AG04449 (cell line): ENCODE data around the gene COLEC12.

ENCODE experiments used
- CTCF ChIA-PET: fragments of 350-600 bp; formaldehyde crosslinking; extraction: SDS; loops from one replicate; lab custom pipeline; 2021; ENCODE audit warnings: antibody characterized with exemption; lab: Yijun Ruan, JAX
- POLR2A ChIA-PET: fragments of 400-600, 350-600 bp; formaldehyde crosslinking; extraction: SDS; loops from one replicate; lab custom pipeline; 2020; ENCODE audit warnings: antibody characterized with exemption, inconsistent platforms; lab: Yijun Ruan, JAX
- DNase-seq: peaks from one replicate; pipeline ENCODE4 v3.0.0-alpha.2; 2010; ENCODE audit warnings: low read depth, low spot score
- H3K4me3 ChIP-seq: 2 replicates; pipeline ENCODE4 v1.5.1; 2011; ENCODE audit warnings: low read depth, mild to moderate bottlenecking, control low read depth, low read length
- TF ChIP-seq, protein P1 (sequence below): IDR thresholded peaks from one replicate; pipeline ENCODE4 v1.5.1; 2011; ENCODE audit warnings: mild to moderate bottlenecking, moderate library complexity, low read length, control low read depth, inconsistent platforms; ENCODE audit not compliant: insufficient read depth; ENCODE audit errors: missing control alignments

The COLEC12 gene

DNA sequence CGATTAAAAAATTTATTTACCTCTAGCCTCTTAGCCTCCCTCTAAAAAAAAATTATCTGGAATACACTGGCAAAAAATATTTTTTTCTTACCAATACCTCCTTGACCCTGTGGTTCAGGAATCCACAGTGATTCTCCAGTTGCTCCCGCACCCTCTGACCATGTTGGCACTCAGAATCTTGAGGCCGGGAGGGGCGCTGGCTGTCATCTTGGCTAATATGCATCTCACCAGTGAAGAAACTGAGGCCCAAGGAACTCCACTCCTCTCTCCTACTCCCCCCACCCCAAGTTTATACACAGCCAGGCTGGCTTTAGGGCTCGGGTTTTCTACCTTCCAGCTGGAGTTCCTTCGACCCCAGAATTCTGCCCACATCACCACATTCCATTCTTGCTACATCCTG lies 134.8 kb downstream of the COLEC12 start:
- no peak overlapping the region for H3K4me3 ChIP-seq
- TF ChIP-seq, protein P1, sequence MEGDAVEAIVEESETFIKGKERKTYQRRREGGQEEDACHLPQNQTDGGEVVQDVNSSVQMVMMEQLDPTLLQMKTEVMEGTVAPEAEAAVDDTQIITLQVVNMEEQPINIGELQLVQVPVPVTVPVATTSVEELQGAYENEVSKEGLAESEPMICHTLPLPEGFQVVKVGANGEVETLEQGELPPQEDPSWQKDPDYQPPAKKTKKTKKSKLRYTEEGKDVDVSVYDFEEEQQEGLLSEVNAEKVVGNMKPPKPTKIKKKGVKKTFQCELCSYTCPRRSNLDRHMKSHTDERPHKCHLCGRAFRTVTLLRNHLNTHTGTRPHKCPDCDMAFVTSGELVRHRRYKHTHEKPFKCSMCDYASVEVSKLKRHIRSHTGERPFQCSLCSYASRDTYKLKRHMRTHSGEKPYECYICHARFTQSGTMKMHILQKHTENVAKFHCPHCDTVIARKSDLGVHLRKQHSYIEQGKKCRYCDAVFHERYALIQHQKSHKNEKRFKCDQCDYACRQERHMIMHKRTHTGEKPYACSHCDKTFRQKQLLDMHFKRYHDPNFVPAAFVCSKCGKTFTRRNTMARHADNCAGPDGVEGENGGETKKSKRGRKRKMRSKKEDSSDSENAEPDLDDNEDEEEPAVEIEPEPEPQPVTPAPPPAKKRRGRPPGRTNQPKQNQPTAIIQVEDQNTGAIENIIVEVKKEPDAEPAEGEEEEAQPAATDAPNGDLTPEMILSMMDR = no peak
- POLR2A ChIA-PET = no interaction called here
- DNase-seq = no peak
- CTCF ChIA-PET = no interaction called here

DNA sequence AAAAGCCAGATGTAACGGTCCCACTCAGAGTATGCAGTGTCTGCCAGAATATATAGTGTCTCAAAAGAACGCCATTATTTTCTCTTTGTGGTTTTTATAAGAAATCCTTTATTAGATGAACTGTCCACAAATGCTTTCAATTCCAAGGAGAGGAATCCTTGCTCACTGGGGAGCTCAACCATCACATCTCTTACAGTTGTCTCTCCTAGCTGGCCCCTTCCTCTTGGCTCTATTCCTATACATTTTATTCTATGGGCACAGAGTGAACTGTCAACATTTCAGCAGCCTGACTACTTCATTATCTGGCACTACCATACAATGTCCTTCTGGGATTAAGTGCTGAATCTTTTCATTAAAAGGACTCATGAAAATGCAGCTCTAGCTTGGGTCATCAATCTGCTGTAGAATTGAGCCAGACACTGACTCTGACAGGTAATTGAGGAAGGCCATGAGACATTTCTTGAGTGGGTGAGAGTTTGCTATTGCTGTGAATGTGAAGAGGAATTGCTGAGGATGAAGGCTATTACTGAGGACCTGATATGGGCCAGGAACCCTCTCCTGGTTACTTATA lies 136.2 kb downstream of the COLEC12 start:
- no peak overlapping the region for H3K4me3 ChIP-seq
- ChIA-PET POLR2A (interaction anchor here (0.8 kb wide), 1 partner anchor 60 kb away, joined by 3 read pairs; no protein-coding TSS in a partner anchor), CTCF (interaction anchor here (1.0 to 1.2 kb wide), 3 partner anchors 23 to 256 kb away, joined by 3 to 5 read pairs (median 3); no protein-coding TSS in a partner anchor)
- DNase-seq = peak; percentile 36
- TF ChIP-seq, protein P1 = no peak

DNA sequence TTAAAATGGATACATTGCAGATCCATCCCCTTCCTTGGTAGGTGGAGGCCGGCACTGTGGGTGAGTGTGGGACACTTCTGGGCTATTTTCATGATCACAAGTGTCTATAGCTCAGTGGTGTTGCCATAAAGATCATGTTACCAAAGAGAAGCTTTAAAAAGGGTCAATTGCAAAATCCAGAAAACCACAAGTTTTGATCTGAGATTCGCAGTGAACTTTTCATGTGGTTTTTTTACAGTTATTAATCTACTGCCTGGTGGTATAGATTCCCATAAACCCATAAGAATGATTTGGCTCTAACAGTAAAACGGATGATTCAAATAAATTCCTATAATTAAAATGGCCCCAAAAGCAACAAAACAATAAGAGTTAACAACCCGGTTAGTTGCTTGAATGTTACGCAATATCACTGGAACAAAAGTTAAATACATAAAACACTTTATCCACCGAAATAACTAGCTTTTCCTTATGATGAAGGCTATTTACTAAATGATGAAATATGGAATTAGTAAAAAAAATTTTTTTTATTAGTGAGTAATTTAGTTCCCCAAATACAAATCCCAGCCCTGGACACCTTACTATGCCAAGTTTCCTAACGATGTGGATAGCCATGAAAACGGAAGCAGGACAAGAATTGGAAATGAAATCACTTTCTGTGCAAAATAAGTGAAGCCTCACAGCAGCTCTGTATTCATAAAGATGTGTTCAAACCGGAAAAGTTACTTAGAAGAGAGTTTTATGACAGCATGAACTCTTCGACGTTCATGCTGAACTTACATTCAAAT lies 137.0 kb downstream of the COLEC12 start:
- peak; percentile 74 for DNase-seq
- TF ChIP-seq, protein P1 = no peak
- no peak overlapping the region for H3K4me3 ChIP-seq
- ChIA-PET POLR2A (interaction anchor here (1.0 to 1.3 kb wide), 2 partner anchors 33 to 136 kb away, joined by 3 read pairs; no protein-coding TSS in a partner anchor), CTCF (interaction anchor here (1.2 kb wide), 1 partner anchor 257 kb away, joined by 5 read pairs; no protein-coding TSS in a partner anchor)

DNA sequence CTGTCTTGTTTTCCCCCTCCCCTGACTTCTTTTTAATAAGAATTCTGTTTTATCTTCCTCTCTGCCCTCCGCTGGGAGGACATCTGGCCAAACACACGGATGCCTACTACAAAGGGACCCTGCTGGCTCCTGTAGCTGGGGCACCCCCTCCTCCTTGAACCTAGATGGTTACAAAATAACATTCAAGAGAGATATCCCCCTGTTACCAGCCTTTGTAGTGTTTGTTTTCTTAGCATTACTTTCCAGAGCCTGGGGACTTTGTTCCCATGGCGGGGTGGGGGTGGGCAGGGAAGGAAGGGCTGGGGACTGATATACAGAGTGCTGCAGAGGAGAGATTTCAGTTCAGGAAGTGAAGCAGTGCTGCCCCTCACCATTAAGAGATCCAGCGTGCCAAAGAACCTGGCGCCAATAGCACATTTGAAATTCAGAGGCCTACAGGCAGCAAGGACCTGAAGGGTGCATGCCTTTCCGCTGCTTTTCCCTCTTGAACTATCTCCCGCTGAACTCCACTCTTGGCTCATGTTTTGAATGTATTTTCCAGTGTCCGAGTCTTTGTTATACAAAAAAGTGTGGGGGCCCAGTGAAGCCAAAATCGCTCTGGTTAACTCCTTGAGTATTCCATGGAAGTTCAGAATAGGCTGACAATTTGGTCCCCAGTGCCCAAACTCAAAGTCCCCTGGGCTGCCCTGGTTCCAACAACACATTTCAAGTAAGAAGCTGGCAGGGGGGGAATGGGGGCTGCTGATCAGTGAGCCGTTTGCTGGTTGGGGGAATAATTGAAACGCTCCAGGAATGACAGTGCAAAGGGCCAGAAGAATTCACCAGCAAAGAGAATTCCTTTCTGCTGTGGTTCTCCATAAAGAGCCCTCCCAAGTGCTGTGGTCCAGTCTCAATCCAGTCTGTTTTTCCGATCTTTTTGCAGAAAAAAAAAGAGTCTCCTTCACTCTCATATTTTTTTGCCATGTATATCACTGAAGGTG lies 137.9 kb downstream of the COLEC12 start:
- TF ChIP-seq, protein P1 = no peak
- POLR2A ChIA-PET = interaction anchor here (0.6 to 1.3 kb wide), 8 partner anchors 16 to 253 kb away, joined by 3 to 9 read pairs (median 3); no protein-coding TSS in a partner anchor
- H3K4me3 ChIP-seq = no peak overlapping the region
- CTCF ChIA-PET = interaction anchor here (0.9 to 1.8 kb wide), 7 partner anchors 15 to 468 kb away, joined by 3 to 5 read pairs (median 4); no protein-coding TSS in a partner anchor
- DNase-seq = peak; percentile 24

DNA sequence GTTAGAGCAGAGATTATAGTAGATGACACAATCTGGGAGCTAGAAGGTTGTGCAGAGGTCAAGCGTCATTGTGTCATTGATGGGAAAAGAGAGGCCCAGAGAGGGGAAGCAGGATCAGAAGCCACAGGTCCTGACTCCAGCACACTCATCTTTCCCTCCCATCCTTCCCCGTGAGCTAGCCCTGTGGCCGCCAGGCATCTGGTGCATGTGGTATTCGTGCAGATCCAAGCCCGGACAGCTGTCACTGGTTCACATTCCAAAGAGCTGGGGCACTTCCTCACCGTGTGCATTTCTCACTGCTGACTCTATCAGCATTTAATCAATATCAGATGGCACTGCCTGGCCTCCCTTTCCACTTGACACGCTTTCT lies 138.6 kb downstream of the COLEC12 start:
- TF ChIP-seq, protein P1 = no peak
- H3K4me3 ChIP-seq = no peak overlapping the region
- POLR2A ChIA-PET = interaction anchor here (0.6 to 1.2 kb wide), 7 partner anchors 15 to 254 kb away, joined by 3 to 9 read pairs (median 3); no protein-coding TSS in a partner anchor
- DNase-seq = peak; percentile 96
- CTCF ChIA-PET = interaction anchor here (0.9 to 1.8 kb wide), 7 partner anchors 16 to 469 kb away, joined by 3 to 5 read pairs (median 3); no protein-coding TSS in a partner anchor
